Mesenchymal stem cell (in vitro differentiated cells and primary cell): ENCODE data around the gene AADAC.
A peak's percentile ranks its signal among the peaks of the same experiment; 100 is the strongest.
"Not testable (repeated sequence)": the region's sequence is repeated elsewhere in the genome, so short reads cannot be mapped to it uniquely, and the experiment has no call there.

ENCODE experiments used
- DNase-seq: peaks from one replicate; pipeline ENCODE4 v3.0.0-alpha.2; 2013
- H2AFZ ChIP-seq: one replicate; pipeline ENCODE4 v1.6.1; 2013; ENCODE audit warnings: low read depth, mild to moderate bottlenecking, control low read depth, inconsistent platforms, low read length, moderate library complexity
- H2AK5ac ChIP-seq: 2 replicates; pipeline ENCODE4 v1.6.1; 2013; ENCODE audit warnings: low read length, moderate library complexity, mild to moderate bottlenecking, inconsistent platforms; ENCODE audit not compliant: severe bottlenecking
- H2BK120ac ChIP-seq: one replicate; pipeline ENCODE4 v1.6.1; 2013; ENCODE audit warnings: low read depth, mild to moderate bottlenecking, inconsistent platforms, low read length, moderate library complexity
- H2BK12ac ChIP-seq, 2 experiments: one replicate each; pipeline ENCODE4 v1.6.1; 2013; ENCODE audit warnings: inconsistent platforms in 2 of 2, low read length in 2 of 2, mild to moderate bottlenecking in 2 of 2, moderate library complexity in 2 of 2, control low read depth in 1 of 2
- H2BK15ac ChIP-seq: one replicate; pipeline ENCODE4 v1.6.1; 2013; ENCODE audit warnings: mild to moderate bottlenecking, low read depth, inconsistent platforms; ENCODE audit not compliant: poor library complexity, severe bottlenecking
- H2BK5ac ChIP-seq: 2 replicates; pipeline ENCODE4 v1.6.1; 2013; ENCODE audit warnings: low read depth, mild to moderate bottlenecking, low read length, control low read depth, inconsistent platforms; ENCODE audit not compliant: poor library complexity, severe bottlenecking
- H3K14ac ChIP-seq, 2 experiments: one replicate each; pipeline ENCODE4 v1.6.1; 2013; ENCODE audit warnings: inconsistent platforms in 2 of 2, low read length in 2 of 2, control low read depth in 1 of 2, mild to moderate bottlenecking in 1 of 2, moderate library complexity in 1 of 2
- H3K18ac ChIP-seq, 2 experiments: one replicate each; pipeline ENCODE4 v1.6.1; 2013; ENCODE audit warnings: inconsistent platforms in 2 of 2, low read length in 2 of 2, control low read depth in 1 of 2, low read depth in 1 of 2, mild to moderate bottlenecking in 1 of 2
- H3K23ac ChIP-seq, 2 experiments: one replicate each; pipeline ENCODE4 v1.6.1; 2013; ENCODE audit warnings: inconsistent platforms in 2 of 2, low read length in 2 of 2, mild to moderate bottlenecking in 2 of 2, moderate library complexity in 2 of 2, control low read depth in 1 of 2
- H3K27ac ChIP-seq: 2 replicates; pipeline ENCODE4 v1.5.1; 2013; ENCODE audit warnings: mild to moderate bottlenecking, moderate library complexity, low read length, control low read depth, inconsistent platforms; ENCODE audit not compliant: poor library complexity, severe bottlenecking
- H3K27me3 ChIP-seq, 2 experiments: 2 replicates each; pipeline versions ENCODE4 v1.6.1 to v1.7.0; 2013; ENCODE audit warnings: low read length in 2 of 2, mild to moderate bottlenecking in 2 of 2, moderate library complexity in 2 of 2, control low read depth in 1 of 2, inconsistent platforms in 1 of 2; ENCODE audit not compliant: control insufficient read depth in 1 of 2, insufficient read depth in 1 of 2
- H3K36me3 ChIP-seq, 2 experiments: 2 replicates each; pipeline versions ENCODE4 v1.6.1 to v1.7.0; 2013; ENCODE audit warnings: low read length in 2 of 2, control low read depth in 1 of 2, inconsistent platforms in 1 of 2, low read depth in 1 of 2, mild to moderate bottlenecking in 1 of 2; ENCODE audit not compliant: insufficient read depth in 2 of 2, control insufficient read depth in 1 of 2
- H3K4ac ChIP-seq, 2 experiments: one replicate each; pipeline ENCODE4 v1.6.1; 2013; ENCODE audit warnings: inconsistent platforms in 2 of 2, low read length in 2 of 2, mild to moderate bottlenecking in 2 of 2, moderate library complexity in 2 of 2, control low read depth in 1 of 2, low read depth in 1 of 2
- H3K4me1 ChIP-seq: 2 replicates; pipeline ENCODE4 v1.6.1; 2013; ENCODE audit warnings: low read depth, low read length, control low read depth; ENCODE audit not compliant: control insufficient read depth, insufficient read depth
- H3K4me2 ChIP-seq: 2 replicates; pipeline ENCODE4 v1.6.1; 2013; ENCODE audit warnings: low read length, mild to moderate bottlenecking, inconsistent platforms; ENCODE audit not compliant: poor library complexity, severe bottlenecking
- H3K4me3 ChIP-seq, 2 experiments: 2 replicates each; pipeline versions ENCODE4 v1.5.1 to v1.7.0; 2013; ENCODE audit warnings: low read length in 2 of 2, mild to moderate bottlenecking in 2 of 2, control low read depth in 1 of 2, low read depth in 1 of 2; ENCODE audit not compliant: insufficient read depth in 1 of 2
- H3K79me1 ChIP-seq: replicated peaks from 2 replicates; pipeline ENCODE4 v1.6.1; 2013; ENCODE audit warnings: mild to moderate bottlenecking, control low read depth, low read length, inconsistent platforms; ENCODE audit not compliant: poor library complexity, severe bottlenecking
- H3K9ac ChIP-seq: 2 replicates; pipeline ENCODE4 v1.7.0; 2013; ENCODE audit warnings: mild to moderate bottlenecking, low read length, moderate library complexity
- H3K9me3 ChIP-seq: 2 replicates; pipeline ENCODE4 v1.7.0; 2013; ENCODE audit warnings: mild to moderate bottlenecking, low read length; ENCODE audit not compliant: control insufficient read depth
- H4K8ac ChIP-seq: one replicate; pipeline ENCODE4 v1.6.1; 2013; ENCODE audit warnings: inconsistent platforms, mild to moderate bottlenecking, low read length, moderate library complexity
- H4K91ac ChIP-seq: one replicate; pipeline ENCODE4 v1.6.1; 2013; ENCODE audit warnings: mild to moderate bottlenecking, low read length, inconsistent platforms
- WGBS: methylation state at CpG from one replicate; pipeline ENCODE4 v1.1.7; 2013; ENCODE audit warnings: mixed read lengths; 5-methylcytosine and 5-hydroxymethylcytosine counted together

AADAC gene

DNA sequence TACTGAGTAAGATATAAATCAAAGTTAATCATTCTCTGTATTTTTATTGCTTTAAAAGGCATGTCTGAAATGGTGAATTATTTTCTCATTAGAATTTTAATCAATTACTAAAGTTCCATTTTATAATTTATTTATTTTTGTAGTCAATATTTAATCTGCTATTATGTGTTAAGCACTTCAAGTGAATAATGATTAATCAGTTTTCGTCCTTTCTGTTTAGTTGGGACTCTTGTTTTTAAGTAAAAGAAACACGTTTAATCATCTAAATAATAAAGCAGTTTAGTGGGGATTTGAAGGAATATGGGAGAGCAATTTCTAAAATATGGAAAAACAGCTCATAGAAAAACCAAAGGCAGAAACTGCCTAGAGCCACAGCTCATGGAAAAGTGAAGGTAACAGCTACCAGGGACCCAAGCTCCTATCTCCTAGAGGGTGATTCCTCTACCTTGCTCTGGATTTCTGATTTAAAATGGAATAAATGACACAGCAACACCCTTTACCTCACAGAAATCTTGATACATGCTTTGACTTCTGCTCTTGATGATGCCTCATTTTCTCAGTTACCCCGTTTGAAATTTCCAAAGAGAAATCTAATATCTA is 31.5 kb downstream of the AADAC start:
- no peak for DNase-seq
- 91% methylated on average over 2 of the region's 3 CpGs for WGBS
- Histone ChIP-seq H3K23ac (no peak overlapping the region), H3K14ac (no peak overlapping the region), H3K9me3 (peaks cover 3% of the 10 kb centered on the region), H2BK120ac (no peak overlapping the region), H2AK5ac (no peak overlapping the region), H4K91ac (no peak overlapping the region), H3K18ac (no peak overlapping the region), H2BK12ac (no peak overlapping the region), H4K8ac (no peak overlapping the region), H2BK5ac (peak overlapping the region; percentile 93), H2AFZ (no peak overlapping the region), H3K27me3 (no peaks in the 10 kb centered on the region), H3K9ac (no peak overlapping the region), H2BK15ac (no peak overlapping the region), H3K4me3 (no peak overlapping the region), H3K4me1 (peaks cover 3% of the 10 kb centered on the region), H3K79me1 (no peaks in the 10 kb centered on the region), H3K4ac (no peak overlapping the region), H3K36me3 (no peaks in the 10 kb centered on the region), H3K27ac (peak overlapping the region; percentile 90), H3K4me2 (no peak overlapping the region)

DNA sequence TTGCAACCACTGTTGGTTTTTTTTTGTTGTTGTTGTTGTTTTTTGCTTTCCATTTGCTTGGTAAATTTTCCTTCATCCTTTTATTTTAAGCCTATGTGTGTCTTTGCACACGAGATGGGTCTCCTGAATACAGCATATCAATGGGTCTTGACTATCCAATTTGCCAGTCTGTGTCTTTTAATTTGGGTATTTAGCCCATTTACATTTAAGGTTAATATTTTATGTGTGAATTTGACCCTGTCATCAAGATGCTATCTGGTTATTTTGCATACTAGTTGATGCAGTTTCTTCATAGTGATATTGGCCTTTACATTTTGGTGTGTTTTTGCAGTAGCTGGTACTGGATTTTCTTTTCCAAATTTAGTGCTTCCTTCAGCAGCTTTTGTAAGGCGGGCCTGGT is 36.1 kb downstream of the AADAC start:
- not testable (repeated sequence) for H3K18ac ChIP-seq, H3K4me1 ChIP-seq, H3K9me3 ChIP-seq, H4K91ac ChIP-seq, H2BK15ac ChIP-seq, H3K9ac ChIP-seq, H3K4me3 ChIP-seq, H3K23ac ChIP-seq, H2BK5ac ChIP-seq, H3K79me1 ChIP-seq, H3K27me3 ChIP-seq, H2BK12ac ChIP-seq, H3K27ac ChIP-seq, H3K4me2 ChIP-seq, H2AK5ac ChIP-seq, H3K36me3 ChIP-seq, H4K8ac ChIP-seq, DNase-seq, H2AFZ ChIP-seq, H3K4ac ChIP-seq, H3K14ac ChIP-seq, H2BK120ac ChIP-seq
- WGBS, result 95% methylated on average over 2 of the region's 2 CpGs

DNA sequence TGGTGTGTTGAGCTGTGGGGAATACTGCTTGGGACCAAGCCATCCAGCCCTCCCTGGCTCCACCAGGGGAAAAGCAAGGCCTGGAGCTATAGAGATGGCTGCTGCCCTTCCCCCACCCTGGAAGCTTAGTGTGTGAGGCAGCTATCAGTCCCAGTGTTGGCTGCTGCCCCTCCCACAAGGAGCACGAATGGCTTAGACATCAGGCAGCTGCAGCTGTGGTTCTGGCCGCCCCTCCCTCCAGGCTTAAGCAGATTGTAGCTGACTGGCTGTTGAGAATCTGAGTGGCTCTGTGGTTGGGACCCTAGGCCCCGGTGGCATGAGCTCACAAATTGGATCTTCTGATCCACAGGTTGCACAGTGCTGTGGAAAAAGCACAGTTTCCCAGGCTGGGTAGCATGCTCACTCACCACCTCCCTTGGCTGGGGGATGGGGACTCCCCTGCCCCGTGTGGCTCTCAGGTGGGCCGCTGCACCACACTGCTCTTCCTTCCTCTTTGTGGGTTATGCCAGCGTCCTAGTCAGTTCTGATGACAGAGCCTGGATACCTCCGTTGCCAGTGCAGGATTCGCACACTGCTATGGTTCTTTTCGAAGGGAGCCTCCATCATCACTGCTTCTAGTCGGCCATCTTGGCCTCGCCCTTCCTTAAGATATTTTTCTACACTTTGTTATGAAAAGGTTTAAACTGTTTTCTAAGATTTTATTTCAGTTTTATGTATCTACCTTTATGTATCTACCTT is 38.3 kb downstream of the AADAC start:
- Histone ChIP-seq H3K79me1 (no peaks in the 10 kb centered on the region), H3K23ac (no peak overlapping the region), H3K4me3 (no peak overlapping the region), H3K4me1 (no peaks in the 10 kb centered on the region), H3K4ac (peak overlapping the region in 1 of 2 experiments; percentile 66), H3K9me3 (peaks cover 3% of the 10 kb centered on the region), H2BK120ac (no peak overlapping the region), H2AK5ac (no peak overlapping the region), H3K18ac (no peak overlapping the region), H2BK5ac (no peak overlapping the region), H3K27me3 (no peaks in the 10 kb centered on the region), H4K91ac (no peak overlapping the region), H4K8ac (peak overlapping the region; percentile 27), H2AFZ (no peak overlapping the region), H3K27ac (no peak overlapping the region), H2BK15ac (peak overlapping the region; percentile 52), H3K14ac (no peak overlapping the region), H3K9ac (no peak overlapping the region), H2BK12ac (no peak overlapping the region), H3K4me2 (no peak overlapping the region), H3K36me3 (no peaks in the 10 kb centered on the region)
- no peak for DNase-seq
- WGBS, result 90% methylated on average over 9 of the region's 11 CpGs

DNA sequence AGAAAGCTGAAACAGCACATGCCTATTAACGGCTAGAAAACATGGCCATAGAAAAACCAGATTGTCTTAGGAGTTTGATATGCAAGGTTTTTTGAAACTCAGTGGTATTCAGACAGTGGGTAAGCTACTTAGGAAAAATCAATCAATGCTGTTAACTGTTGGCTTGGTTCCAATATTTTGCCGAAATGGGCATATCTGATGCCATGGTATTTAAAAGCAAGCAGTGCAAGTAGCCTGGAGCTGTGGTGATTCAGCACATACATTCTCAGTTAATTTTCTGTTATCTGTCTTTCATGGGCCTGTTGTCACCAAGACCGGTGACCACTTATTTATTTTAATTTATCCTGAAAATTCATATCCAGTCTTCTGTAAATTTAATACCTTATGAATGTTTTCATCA is 42.2 kb downstream of the AADAC start:
- Histone ChIP-seq H3K4me2 (no peak overlapping the region), H3K27ac (no peak overlapping the region), H2BK15ac (no peak overlapping the region), H3K23ac (no peak overlapping the region), H2BK120ac (no peak overlapping the region), H4K91ac (no peak overlapping the region), H3K14ac (no peak overlapping the region), H3K4me1 (no peaks in the 10 kb centered on the region), H3K9me3 (no peaks in the 10 kb centered on the region), H2BK5ac (no peak overlapping the region), H2AK5ac (no peak overlapping the region), H4K8ac (no peak overlapping the region), H3K9ac (no peak overlapping the region), H3K4ac (no peak overlapping the region), H3K27me3 (no peaks in the 10 kb centered on the region), H2AFZ (no peak overlapping the region), H2BK12ac (no peak overlapping the region), H3K36me3 (no peaks in the 10 kb centered on the region), H3K18ac (no peak overlapping the region), H3K79me1 (no peaks in the 10 kb centered on the region), H3K4me3 (no peak overlapping the region)
- 99% methylated on average over 3 of the region's 3 CpGs for WGBS
- no peak for DNase-seq
